Activated T-cell treated with anti-CD3 and anti-CD28 coated beads, Interleukin-2, amount 50 U/mL, for 4 hours (primary cell): ENCODE data around the gene FLOT1. TPM values are rescaled to one million over a fixed set of nuclear protein-coding genes. Genes with fewer than 3 reads are reported as not detected.
A peak's percentile ranks its signal among the peaks of the same experiment; 100 is the strongest.

Source experiments
- ATAC-seq, 2 donors: fragments of 200-7000 bp; cut with Tn5 transposase; one replicate each; pipeline ENCODE4 v1.10.0; 2021
- DNase-seq: peaks from one replicate; pipeline ENCODE4 v3.0.0-alpha.2; 2020
- H3K27me3 Mint-ChIP-seq: one replicate; pipeline ENCODE4 v1.8.0; 2021; ENCODE audit warnings: low read depth, mixed read lengths
- H3K36me3 Mint-ChIP-seq: one replicate; pipeline ENCODE4 v1.8.0; 2022; ENCODE audit warnings: mixed read lengths; ENCODE audit not compliant: insufficient read depth
- H3K4me1 Mint-ChIP-seq: one replicate; pipeline ENCODE4 v1.8.0; 2021; ENCODE audit warnings: low read depth, mixed read lengths
- H3K4me3 Mint-ChIP-seq: one replicate; pipeline ENCODE4 v1.8.0; 2021; ENCODE audit warnings: mild to moderate bottlenecking, moderate library complexity, mixed read lengths
- H3K9me3 Mint-ChIP-seq: one replicate; pipeline ENCODE4 v1.8.0; 2021; ENCODE audit warnings: mixed read lengths
- total RNA-seq, 3 donors: library from RNA; stranded (reverse); gene quantifications; one replicate each; pipeline ENCODE4 v1.2.1, GENCODE V29; 2021

FLOT1 gene, protein sequence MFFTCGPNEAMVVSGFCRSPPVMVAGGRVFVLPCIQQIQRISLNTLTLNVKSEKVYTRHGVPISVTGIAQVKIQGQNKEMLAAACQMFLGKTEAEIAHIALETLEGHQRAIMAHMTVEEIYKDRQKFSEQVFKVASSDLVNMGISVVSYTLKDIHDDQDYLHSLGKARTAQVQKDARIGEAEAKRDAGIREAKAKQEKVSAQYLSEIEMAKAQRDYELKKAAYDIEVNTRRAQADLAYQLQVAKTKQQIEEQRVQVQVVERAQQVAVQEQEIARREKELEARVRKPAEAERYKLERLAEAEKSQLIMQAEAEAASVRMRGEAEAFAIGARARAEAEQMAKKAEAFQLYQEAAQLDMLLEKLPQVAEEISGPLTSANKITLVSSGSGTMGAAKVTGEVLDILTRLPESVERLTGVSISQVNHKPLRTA
- total RNA-seq: 10 to 100 TPM; 93.0 to 98.1 (median 95.0) TPM

GRCh38 chr6:30742316-30743098, at the start of gene FLOT1:
TSS of gene FLOT1 (minus strand) at chr6:30742687. CDS start at chr6:30742189, 498 bp downstream.
- Mint-ChIP-seq H3K36me3 (peaks cover 33% of the 10 kb centered on the region), H3K9me3 (no peaks in the 10 kb centered on the region)

GRCh38 chr6:30790724-30791383, 48.4 kb upstream of the FLOT1 start:
- no peak for ATAC-seq
- no peak for DNase-seq
- no peaks in the 10 kb centered on the region for H3K9me3 Mint-ChIP-seq
- no peaks in the 10 kb centered on the region for H3K27me3 Mint-ChIP-seq
- H3K4me3 Mint-ChIP-seq: no peak overlapping the region
- H3K36me3 Mint-ChIP-seq: no peaks in the 10 kb centered on the region
- peaks cover 61% of the 10 kb centered on the region for H3K4me1 Mint-ChIP-seq

More at GRCh38 chr6:30742316-30743098, at the start of gene FLOT1:
- ATAC-seq: peak; percentile 64 to 68
- DNase-seq: peak; percentile 88
- no peaks in the 10 kb centered on the region for H3K27me3 Mint-ChIP-seq
- H3K4me1 Mint-ChIP-seq: peaks cover 66% of the 10 kb centered on the region
- peak within 1 kb of the TSS; percentile 98 for H3K4me3 Mint-ChIP-seq

DNA sequence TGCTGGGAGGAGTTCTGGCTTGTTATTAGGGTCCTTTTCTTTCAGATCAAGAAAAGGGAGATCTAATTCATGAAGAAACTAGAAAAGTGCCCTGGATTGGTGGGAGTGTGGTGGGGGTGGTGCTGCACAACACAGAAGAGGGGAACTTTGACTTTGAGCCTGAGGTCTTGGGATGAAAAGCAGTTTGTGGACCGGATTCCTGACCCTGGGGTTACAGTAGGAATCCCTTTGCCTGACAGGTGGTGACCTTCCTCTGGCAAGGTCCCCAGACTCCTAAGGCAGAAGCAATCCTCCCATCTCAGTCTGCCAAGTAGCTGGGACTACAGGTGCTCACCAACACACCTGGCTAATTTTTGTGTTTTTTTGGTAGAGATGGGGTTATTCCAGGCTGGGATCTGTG, 47.1 kb upstream of the FLOT1 start:
- DNase-seq (no peak), ATAC-seq (no peak)
- Mint-ChIP-seq H3K4me1 (peaks cover 58% of the 10 kb centered on the region), H3K36me3 (no peaks in the 10 kb centered on the region), H3K4me3 (no peak overlapping the region), H3K9me3 (peaks cover 3% of the 10 kb centered on the region), H3K27me3 (no peaks in the 10 kb centered on the region)

DNA sequence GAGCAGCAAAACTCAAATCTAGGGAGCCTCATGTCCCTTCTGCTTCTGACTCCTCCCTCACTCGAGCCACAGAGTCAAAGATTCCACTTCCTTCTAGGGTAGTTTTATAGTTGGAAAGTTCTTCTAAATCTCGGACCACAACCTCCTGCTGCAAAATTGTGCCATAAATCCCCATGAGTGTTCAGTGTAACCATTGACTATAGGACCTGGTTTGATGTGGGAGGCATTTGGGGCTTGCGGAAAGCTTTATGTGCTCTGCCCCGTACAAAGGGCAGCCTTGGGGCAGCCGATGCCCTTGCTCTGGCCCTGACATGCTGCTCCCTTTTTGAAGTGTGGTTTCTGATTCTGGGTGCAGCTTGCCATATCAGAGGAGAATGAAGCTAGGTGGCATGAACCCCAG, 45.5 kb upstream of the FLOT1 start:
- H3K4me3 Mint-ChIP-seq: no peak overlapping the region
- no peaks in the 10 kb centered on the region for H3K27me3 Mint-ChIP-seq
- DNase-seq (no peak), ATAC-seq (peak in 1 of 2 donors; percentile 65)
- H3K9me3 Mint-ChIP-seq: peaks cover 3% of the 10 kb centered on the region
- no peaks in the 10 kb centered on the region for H3K36me3 Mint-ChIP-seq
- H3K4me1 Mint-ChIP-seq: peaks cover 45% of the 10 kb centered on the region

DNA sequence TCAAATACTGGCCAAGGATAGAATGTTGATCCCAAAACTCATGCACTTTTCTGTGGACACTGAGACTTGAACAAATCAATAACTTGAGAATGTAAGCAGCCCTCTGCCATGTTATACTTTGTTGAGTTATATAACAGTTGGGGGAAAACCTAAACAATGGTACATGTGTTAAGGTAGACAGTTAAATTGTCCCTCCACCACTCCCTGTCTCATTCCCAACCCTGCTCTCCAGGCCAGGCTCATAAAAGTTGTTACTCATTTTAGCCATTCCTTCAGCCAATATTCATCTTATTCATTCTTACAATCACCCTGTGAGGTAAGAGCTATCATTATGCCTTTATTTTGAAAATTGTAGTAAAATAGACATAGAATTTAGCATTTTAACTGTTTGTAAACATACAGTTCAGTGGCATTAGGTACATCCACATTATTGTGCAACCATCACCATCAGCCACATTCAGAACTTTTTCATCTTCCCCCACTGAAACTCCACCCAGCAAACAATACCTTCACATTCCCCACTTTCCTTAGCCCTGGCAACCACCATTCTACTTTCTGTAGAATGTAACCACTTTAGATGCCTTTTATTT, 40.0 kb upstream of the FLOT1 start:
- peak overlapping the region; percentile 60 for H3K4me3 Mint-ChIP-seq
- peaks cover 40% of the 10 kb centered on the region for H3K4me1 Mint-ChIP-seq
- H3K27me3 Mint-ChIP-seq: no peaks in the 10 kb centered on the region
- H3K9me3 Mint-ChIP-seq: peaks cover 3% of the 10 kb centered on the region
- H3K36me3 Mint-ChIP-seq: no peaks in the 10 kb centered on the region
- ATAC-seq: no peak
- no peak for DNase-seq

DNA sequence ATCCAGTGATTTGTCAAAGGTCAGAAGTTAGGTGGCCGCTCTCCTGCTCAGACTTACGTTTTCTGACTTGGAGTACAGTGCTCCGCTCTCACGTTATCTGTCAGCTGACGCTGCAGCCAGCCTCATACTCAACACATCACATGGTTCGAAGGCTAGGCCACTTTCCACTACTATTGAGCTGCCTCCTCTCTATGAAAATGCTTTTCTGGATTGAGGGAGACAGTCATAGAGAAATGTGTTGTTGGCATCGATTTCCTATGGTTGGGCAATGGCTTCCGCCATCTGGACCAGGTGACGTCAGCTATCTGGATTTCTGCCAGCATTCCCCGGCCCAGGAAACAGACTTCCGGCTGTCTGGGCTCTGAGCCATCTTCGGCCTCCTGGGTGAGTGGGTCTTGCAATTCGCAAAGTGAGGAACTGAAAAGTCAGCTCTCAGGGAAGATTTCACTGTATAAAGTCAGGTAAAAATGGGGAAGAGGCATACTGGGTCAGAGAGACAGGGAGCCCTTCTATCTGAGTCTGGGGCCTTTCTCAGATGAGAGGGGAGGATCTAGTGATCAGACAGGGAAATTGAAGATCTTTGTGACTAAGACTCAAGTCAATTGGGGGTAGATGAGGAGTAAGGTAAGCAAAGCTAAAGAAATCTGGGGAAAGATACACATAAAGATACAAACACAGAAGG, 39.4 kb upstream of the FLOT1 start:
- peaks cover 42% of the 10 kb centered on the region for H3K4me1 Mint-ChIP-seq
- no peaks in the 10 kb centered on the region for H3K36me3 Mint-ChIP-seq
- peak in 1 of 2 donors; percentile 49 for ATAC-seq
- DNase-seq: peak; percentile 19
- H3K9me3 Mint-ChIP-seq: peaks cover 3% of the 10 kb centered on the region
- no peaks in the 10 kb centered on the region for H3K27me3 Mint-ChIP-seq
- H3K4me3 Mint-ChIP-seq: peak overlapping the region; percentile 60

DNA sequence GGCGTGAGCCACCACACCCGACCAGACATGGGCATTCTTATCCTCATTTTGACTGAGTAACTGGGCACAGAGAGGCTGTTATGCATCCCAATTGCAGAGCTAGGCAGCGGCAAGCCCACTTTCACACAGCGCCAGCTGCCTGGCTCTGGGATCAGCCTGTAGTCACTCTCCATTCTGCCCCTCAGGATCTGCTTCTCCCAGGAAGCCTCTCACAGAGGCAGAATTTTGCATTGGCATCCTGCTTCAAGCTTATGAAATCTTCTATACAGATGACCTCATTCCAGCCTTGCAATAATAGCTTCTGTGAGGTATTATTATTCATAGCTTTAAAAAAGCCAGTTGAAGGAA, 38.9 kb upstream of the FLOT1 start:
- H3K36me3 Mint-ChIP-seq: no peaks in the 10 kb centered on the region
- DNase-seq (no peak), ATAC-seq (no peak)
- H3K9me3 Mint-ChIP-seq: peaks cover 3% of the 10 kb centered on the region
- no peaks in the 10 kb centered on the region for H3K27me3 Mint-ChIP-seq
- no peak overlapping the region for H3K4me3 Mint-ChIP-seq
- peaks cover 37% of the 10 kb centered on the region for H3K4me1 Mint-ChIP-seq

DNA sequence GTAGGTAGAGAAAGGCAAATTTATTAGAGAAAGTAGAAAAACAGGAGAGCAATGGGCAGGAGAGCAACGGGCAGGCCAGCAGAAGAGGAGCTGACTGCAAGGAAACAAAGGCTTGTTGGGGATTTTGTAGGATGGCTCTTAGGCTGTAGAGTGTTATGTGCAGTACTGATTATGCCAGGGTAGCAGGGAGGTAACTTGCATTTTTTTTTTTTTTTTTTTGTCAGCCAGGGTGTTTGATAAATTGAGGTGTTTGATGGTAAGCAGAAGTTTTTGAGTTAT, 38.1 kb upstream of the FLOT1 start:
- no peaks in the 10 kb centered on the region for H3K36me3 Mint-ChIP-seq
- H3K27me3 Mint-ChIP-seq: no peaks in the 10 kb centered on the region
- peaks cover 33% of the 10 kb centered on the region for H3K4me1 Mint-ChIP-seq
- ATAC-seq (no peak), DNase-seq (no peak)
- peaks cover 3% of the 10 kb centered on the region for H3K9me3 Mint-ChIP-seq
- H3K4me3 Mint-ChIP-seq: no peak overlapping the region

DNA sequence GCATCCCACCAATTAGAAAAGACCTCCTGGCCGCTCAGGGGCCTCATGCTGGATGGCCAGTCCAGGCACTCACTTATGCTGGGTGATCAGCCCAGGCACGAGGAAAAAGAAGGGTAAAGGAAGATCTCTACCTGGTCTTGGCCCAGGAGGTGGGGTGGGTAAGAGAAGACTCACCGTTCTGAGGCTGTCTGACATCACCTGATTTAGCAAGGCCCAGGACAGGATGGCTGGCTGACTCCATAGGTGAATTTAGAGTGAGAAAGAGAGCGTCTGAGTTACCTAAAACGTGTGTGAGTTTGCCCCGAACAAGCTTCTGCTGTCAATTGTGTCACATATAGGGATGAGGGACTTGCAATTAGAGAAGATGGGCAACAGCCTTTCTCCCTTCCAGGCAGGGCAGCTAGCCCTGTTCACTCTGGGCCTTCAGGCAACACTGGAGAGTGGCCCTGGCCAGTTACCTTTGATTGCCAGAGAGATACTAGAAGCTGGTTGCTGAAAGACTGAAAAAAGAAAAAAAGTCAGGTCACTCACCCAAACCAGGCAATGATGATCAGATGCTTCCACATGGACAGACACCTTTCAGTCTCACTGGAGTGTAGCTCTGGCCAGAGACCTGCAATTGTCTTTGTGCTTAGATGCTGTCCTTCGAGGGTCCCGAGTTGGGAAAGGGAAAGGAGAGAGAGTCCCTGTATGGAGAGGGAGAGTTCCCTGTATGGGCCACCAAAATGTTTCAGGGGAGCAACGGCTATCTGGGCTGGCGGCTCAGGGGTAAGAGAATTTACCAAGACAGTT, 37.6 kb upstream of the FLOT1 start:
- H3K4me3 Mint-ChIP-seq: no peak overlapping the region
- no peaks in the 10 kb centered on the region for H3K9me3 Mint-ChIP-seq
- no peak for DNase-seq
- ATAC-seq: no peak
- peaks cover 28% of the 10 kb centered on the region for H3K4me1 Mint-ChIP-seq
- no peaks in the 10 kb centered on the region for H3K27me3 Mint-ChIP-seq
- H3K36me3 Mint-ChIP-seq: no peaks in the 10 kb centered on the region

GRCh38 chr6:30778001-30778635, 35.6 kb upstream of the FLOT1 start:
- no peaks in the 10 kb centered on the region for H3K27me3 Mint-ChIP-seq
- DNase-seq: no peak
- no peak for ATAC-seq
- no peaks in the 10 kb centered on the region for H3K36me3 Mint-ChIP-seq
- no peaks in the 10 kb centered on the region for H3K9me3 Mint-ChIP-seq
- peaks cover 33% of the 10 kb centered on the region for H3K4me1 Mint-ChIP-seq
- H3K4me3 Mint-ChIP-seq: no peak overlapping the region

DNA sequence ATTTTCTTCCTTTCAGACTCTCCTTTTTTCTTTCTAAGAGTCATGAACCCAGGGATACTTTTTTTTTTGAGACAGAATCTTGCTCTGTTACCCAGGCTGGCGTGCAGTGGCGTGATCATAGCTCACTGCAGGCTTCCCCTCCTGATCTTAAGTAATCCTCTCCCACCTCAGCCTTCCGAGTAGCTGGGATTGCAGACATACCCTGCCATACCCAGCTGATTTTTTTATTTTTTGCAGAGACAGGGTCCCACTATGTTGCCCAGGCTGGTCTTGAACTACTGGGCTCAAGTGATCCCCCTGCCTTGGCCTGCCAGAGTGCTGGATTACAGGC, 34.6 kb upstream of the FLOT1 start:
- peaks cover 36% of the 10 kb centered on the region for H3K4me1 Mint-ChIP-seq
- no peak for ATAC-seq
- H3K27me3 Mint-ChIP-seq: no peaks in the 10 kb centered on the region
- no peak for DNase-seq
- H3K36me3 Mint-ChIP-seq: no peaks in the 10 kb centered on the region
- H3K4me3 Mint-ChIP-seq: no peak overlapping the region
- no peaks in the 10 kb centered on the region for H3K9me3 Mint-ChIP-seq

GRCh38 chr6:30776390-30777154, 34.1 kb upstream of the FLOT1 start:
- Mint-ChIP-seq H3K27me3 (no peaks in the 10 kb centered on the region), H3K36me3 (no peaks in the 10 kb centered on the region), H3K4me3 (no peak overlapping the region), H3K9me3 (no peaks in the 10 kb centered on the region), H3K4me1 (peaks cover 33% of the 10 kb centered on the region)
- ATAC-seq: no peak
- no peak for DNase-seq
